Nephron (organoid): Measurements from ENCODE around the gene HRAS.
A peak's percentile ranks its signal among the peaks of the same experiment; 100 is the strongest.
"Not testable (repeated sequence)": the region's sequence is repeated elsewhere in the genome, so short reads cannot be mapped to it uniquely, and the experiment has no call there.

ENCODE experiments used
- H3K27ac Mint-ChIP-seq, 3 experiments: 2 replicates each; pipeline ENCODE4 v1.8.0; 2020; ENCODE audit warnings: mixed read lengths in 3 of 3, mild to moderate bottlenecking in 2 of 3, moderate library complexity in 1 of 3
- H3K27me3 Mint-ChIP-seq: 2 replicates; pipeline ENCODE4 v1.8.0; 2021; ENCODE audit warnings: low read depth, mild to moderate bottlenecking, moderate library complexity, mixed read lengths
- H3K36me3 Mint-ChIP-seq: 2 replicates; pipeline ENCODE4 v1.8.0; 2020; ENCODE audit warnings: low read depth, mixed read lengths
- H3K4me1 Mint-ChIP-seq: 2 replicates; pipeline ENCODE4 v1.8.0; 2020; ENCODE audit warnings: mixed read lengths
- H3K4me3 Mint-ChIP-seq, 3 experiments: 2 replicates each; pipeline ENCODE4 v1.8.0; 2020; ENCODE audit warnings: mild to moderate bottlenecking in 3 of 3, mixed read lengths in 3 of 3, moderate library complexity in 2 of 3
- H3K9me3 Mint-ChIP-seq: 2 replicates; pipeline ENCODE4 v1.8.0; 2020; ENCODE audit warnings: mixed read lengths
- TF ChIP-seq, protein P1 (sequence below), 3 experiments: fragments of 200-600 bp; sonication (generic); IDR thresholded peaks; one replicate each; pipeline ENCODE4 v1.5.0; 2021; ENCODE audit warnings: antibody characterized with exemption in 3 of 3; ENCODE audit not compliant: unreplicated experiment in 3 of 3

HRAS gene

GRCh38 chr11:518463-519202 lies 16.7 kb downstream of the HRAS start:
- no peaks in the 10 kb centered on the region for H3K27me3 Mint-ChIP-seq
- H3K27ac Mint-ChIP-seq, result peak overlapping the region in 1 of 3 experiments; percentile 71
- H3K9me3 Mint-ChIP-seq, result peaks cover 22% of the 10 kb centered on the region
- peak overlapping the region; percentile 66 to 74 (median 69) for H3K4me3 Mint-ChIP-seq
- H3K36me3 Mint-ChIP-seq, result peaks cover 41% of the 10 kb centered on the region
- TF ChIP-seq, protein P1, sequence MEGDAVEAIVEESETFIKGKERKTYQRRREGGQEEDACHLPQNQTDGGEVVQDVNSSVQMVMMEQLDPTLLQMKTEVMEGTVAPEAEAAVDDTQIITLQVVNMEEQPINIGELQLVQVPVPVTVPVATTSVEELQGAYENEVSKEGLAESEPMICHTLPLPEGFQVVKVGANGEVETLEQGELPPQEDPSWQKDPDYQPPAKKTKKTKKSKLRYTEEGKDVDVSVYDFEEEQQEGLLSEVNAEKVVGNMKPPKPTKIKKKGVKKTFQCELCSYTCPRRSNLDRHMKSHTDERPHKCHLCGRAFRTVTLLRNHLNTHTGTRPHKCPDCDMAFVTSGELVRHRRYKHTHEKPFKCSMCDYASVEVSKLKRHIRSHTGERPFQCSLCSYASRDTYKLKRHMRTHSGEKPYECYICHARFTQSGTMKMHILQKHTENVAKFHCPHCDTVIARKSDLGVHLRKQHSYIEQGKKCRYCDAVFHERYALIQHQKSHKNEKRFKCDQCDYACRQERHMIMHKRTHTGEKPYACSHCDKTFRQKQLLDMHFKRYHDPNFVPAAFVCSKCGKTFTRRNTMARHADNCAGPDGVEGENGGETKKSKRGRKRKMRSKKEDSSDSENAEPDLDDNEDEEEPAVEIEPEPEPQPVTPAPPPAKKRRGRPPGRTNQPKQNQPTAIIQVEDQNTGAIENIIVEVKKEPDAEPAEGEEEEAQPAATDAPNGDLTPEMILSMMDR (IDR thresholded peaks at IDR 0.05; ENCODE audit: unreplicated experiment in 3 of 3), result peak; percentile 98 to 99 (median 98)
- H3K4me1 Mint-ChIP-seq, result no peaks in the 10 kb centered on the region

- H3K4me3 Mint-ChIP-seq, result peak overlapping the region in 1 of 3 experiments; percentile 8
- not testable (repeated sequence) for H3K27me3 Mint-ChIP-seq, H3K4me1 Mint-ChIP-seq
- H3K9me3 Mint-ChIP-seq, result peaks cover 22% of the 10 kb centered on the region
- H3K27ac Mint-ChIP-seq, result peak overlapping the region in 1 of 3 experiments; percentile 91
- peaks cover 53% of the 10 kb centered on the region for H3K36me3 Mint-ChIP-seq
Observed at GRCh38 chr11:516918-517685, 18.3 kb downstream of the HRAS start.

DNA sequence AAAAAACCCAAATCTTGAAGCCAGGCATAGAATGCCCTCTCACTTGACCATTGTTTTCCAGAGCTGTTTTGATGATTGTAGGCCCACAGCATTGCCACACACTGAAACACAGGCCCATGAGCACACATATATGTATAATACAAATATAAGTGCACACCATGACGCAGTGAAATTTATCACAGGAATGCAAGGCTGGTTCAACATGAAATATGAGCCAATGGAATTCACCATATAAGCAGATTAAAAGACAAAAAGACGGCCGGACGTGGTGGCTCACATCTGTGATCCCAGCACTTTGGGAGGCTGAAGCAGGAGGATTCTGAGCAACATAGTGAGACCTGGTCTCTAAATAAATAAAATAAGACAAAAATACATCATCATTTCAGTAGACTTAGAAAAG lies 19.0 kb downstream of the HRAS start:
- Mint-ChIP-seq H3K27ac (peak overlapping the region in 1 of 3 experiments; percentile 34), H3K4me3 (no peak overlapping the region), H3K36me3 (peaks cover 57% of the 10 kb centered on the region), H3K9me3 (peaks cover 22% of the 10 kb centered on the region), H3K27me3 (peaks cover 3% of the 10 kb centered on the region), H3K4me1 (no peaks in the 10 kb centered on the region)
- TF ChIP-seq, protein P1 (IDR thresholded peaks at IDR 0.05; ENCODE audit: unreplicated experiment in 3 of 3), result no peak

GRCh38 chr11:515131-515530 lies 20.2 kb downstream of the HRAS start:
- Mint-ChIP-seq H3K27me3 (peaks cover 5% of the 10 kb centered on the region), H3K36me3 (peaks cover 54% of the 10 kb centered on the region), H3K27ac (no peak overlapping the region), H3K9me3 (peaks cover 18% of the 10 kb centered on the region), H3K4me3 (no peak overlapping the region), H3K4me1 (no peaks in the 10 kb centered on the region)
- TF ChIP-seq, protein P1 (IDR thresholded peaks at IDR 0.05; ENCODE audit: unreplicated experiment in 3 of 3), result no peak

- TF ChIP-seq, protein P1 (IDR thresholded peaks at IDR 0.05; ENCODE audit: unreplicated experiment in 3 of 3), result no peak
- Mint-ChIP-seq H3K27me3 (peaks cover 5% of the 10 kb centered on the region), H3K36me3 (peaks cover 59% of the 10 kb centered on the region), H3K4me3 (no peak overlapping the region), H3K4me1 (no peaks in the 10 kb centered on the region), H3K9me3 (peaks cover 18% of the 10 kb centered on the region), H3K27ac (no peak overlapping the region)
Observed at GRCh38 chr11:514606-515005, 20.8 kb downstream of the HRAS start.

- Mint-ChIP-seq H3K36me3 (peaks cover 59% of the 10 kb centered on the region), H3K4me1 (no peaks in the 10 kb centered on the region), H3K27me3 (peaks cover 5% of the 10 kb centered on the region), H3K9me3 (peaks cover 18% of the 10 kb centered on the region), H3K4me3 (no peak overlapping the region), H3K27ac (no peak overlapping the region)
- TF ChIP-seq, protein P1 (IDR thresholded peaks at IDR 0.05; ENCODE audit: unreplicated experiment in 3 of 3), result no peak
Observed at GRCh38 chr11:512761-513595, 22.4 kb downstream of the HRAS start.
